Endothelial cell (in vitro differentiated cells): ENCODE data around the gene DCP2. TPM values are rescaled to one million over a fixed set of nuclear protein-coding genes. Genes with fewer than 3 reads are reported as not detected.

Source experiments
- DNase-seq: peaks from one replicate; pipeline ENCODE4 v3.0.0; 2021; ENCODE audit warnings: low spot score
- H3K27ac Mint-ChIP-seq: one replicate; pipeline ENCODE4 v1.8.0; 2021; ENCODE audit warnings: mixed read lengths, inconsistent platforms; ENCODE audit not compliant: unreplicated experiment
- H3K27me3 Mint-ChIP-seq: one replicate; pipeline ENCODE4 v1.8.0; 2021; ENCODE audit warnings: mild to moderate bottlenecking, moderate library complexity, mixed read lengths, inconsistent platforms; ENCODE audit not compliant: unreplicated experiment
- H3K36me3 Mint-ChIP-seq: one replicate; pipeline ENCODE4 v1.8.0; 2021; ENCODE audit warnings: mild to moderate bottlenecking, low read depth, mixed read lengths, inconsistent platforms; ENCODE audit not compliant: unreplicated experiment
- H3K4me1 Mint-ChIP-seq: one replicate; pipeline ENCODE4 v1.8.0; 2021; ENCODE audit warnings: mild to moderate bottlenecking, mixed read lengths, inconsistent platforms; ENCODE audit not compliant: unreplicated experiment
- H3K4me3 Mint-ChIP-seq: one replicate; pipeline ENCODE4 v1.8.0; 2021; ENCODE audit warnings: mild to moderate bottlenecking, mixed read lengths, inconsistent platforms; ENCODE audit not compliant: unreplicated experiment
- H3K9me3 Mint-ChIP-seq: one replicate; pipeline ENCODE4 v1.8.0; 2021; ENCODE audit warnings: mixed read lengths, inconsistent platforms; ENCODE audit not compliant: unreplicated experiment
- total RNA-seq: library from RNA; stranded (reverse); fragmentation: NEBNext Ultra II Directional; extraction: Animal tissue kit (Norgen Biotek cat#: 25700); gene quantifications from one replicate; pipeline ENCODE4 v1.2.1, GENCODE V29; 2021; ENCODE audit not compliant: unreplicated experiment
- TF ChIP-seq, protein P1 (sequence below): fragments of 200-600 bp; sonication (generic); IDR thresholded peaks from one replicate; pipeline ENCODE4 v1.5.0; 2021; ENCODE audit warnings: antibody characterized with exemption; ENCODE audit not compliant: unreplicated experiment

The DCP2 gene
- total RNA-seq, 1 donor from 2014 or later = 75.6 TPM

GRCh38 chr5:112940670-112941069, 35.9 kb upstream of the DCP2 start:
- Mint-ChIP-seq H3K36me3 (no peaks in the 10 kb centered on the region), H3K4me1 (no peaks in the 10 kb centered on the region), H3K9me3 (no peaks in the 10 kb centered on the region), H3K27ac (no peak overlapping the region), H3K4me3 (no peak overlapping the region), H3K27me3 (no peaks in the 10 kb centered on the region)
- TF ChIP-seq, protein P1, sequence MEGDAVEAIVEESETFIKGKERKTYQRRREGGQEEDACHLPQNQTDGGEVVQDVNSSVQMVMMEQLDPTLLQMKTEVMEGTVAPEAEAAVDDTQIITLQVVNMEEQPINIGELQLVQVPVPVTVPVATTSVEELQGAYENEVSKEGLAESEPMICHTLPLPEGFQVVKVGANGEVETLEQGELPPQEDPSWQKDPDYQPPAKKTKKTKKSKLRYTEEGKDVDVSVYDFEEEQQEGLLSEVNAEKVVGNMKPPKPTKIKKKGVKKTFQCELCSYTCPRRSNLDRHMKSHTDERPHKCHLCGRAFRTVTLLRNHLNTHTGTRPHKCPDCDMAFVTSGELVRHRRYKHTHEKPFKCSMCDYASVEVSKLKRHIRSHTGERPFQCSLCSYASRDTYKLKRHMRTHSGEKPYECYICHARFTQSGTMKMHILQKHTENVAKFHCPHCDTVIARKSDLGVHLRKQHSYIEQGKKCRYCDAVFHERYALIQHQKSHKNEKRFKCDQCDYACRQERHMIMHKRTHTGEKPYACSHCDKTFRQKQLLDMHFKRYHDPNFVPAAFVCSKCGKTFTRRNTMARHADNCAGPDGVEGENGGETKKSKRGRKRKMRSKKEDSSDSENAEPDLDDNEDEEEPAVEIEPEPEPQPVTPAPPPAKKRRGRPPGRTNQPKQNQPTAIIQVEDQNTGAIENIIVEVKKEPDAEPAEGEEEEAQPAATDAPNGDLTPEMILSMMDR = no peak
- no peak for DNase-seq

DNA sequence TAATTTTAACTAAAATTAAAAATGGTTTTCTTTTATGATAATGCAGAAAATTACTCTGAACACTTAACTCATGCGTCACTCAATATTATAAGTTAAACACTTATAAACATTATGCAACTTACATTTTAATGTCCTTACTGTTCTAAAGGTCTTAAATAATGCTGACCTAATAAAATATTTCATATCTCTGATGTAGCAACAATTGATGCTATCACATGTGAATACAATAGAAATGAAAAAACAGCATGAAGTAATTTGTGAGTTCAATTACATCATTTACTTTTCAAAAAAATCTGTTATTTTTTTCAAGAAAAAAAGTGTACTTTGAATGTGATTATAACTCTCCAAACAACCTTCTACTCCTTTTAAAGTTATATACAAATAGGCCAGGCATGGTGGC, 28.1 kb upstream of the DCP2 start:
- H3K27me3 Mint-ChIP-seq = no peaks in the 10 kb centered on the region
- H3K4me3 Mint-ChIP-seq = no peak overlapping the region
- TF ChIP-seq, protein P1 = no peak
- H3K9me3 Mint-ChIP-seq = peaks cover 3% of the 10 kb centered on the region
- no peak overlapping the region for H3K27ac Mint-ChIP-seq
- H3K36me3 Mint-ChIP-seq = peaks cover 2% of the 10 kb centered on the region
- no peak for DNase-seq
- no peaks in the 10 kb centered on the region for H3K4me1 Mint-ChIP-seq

DNA sequence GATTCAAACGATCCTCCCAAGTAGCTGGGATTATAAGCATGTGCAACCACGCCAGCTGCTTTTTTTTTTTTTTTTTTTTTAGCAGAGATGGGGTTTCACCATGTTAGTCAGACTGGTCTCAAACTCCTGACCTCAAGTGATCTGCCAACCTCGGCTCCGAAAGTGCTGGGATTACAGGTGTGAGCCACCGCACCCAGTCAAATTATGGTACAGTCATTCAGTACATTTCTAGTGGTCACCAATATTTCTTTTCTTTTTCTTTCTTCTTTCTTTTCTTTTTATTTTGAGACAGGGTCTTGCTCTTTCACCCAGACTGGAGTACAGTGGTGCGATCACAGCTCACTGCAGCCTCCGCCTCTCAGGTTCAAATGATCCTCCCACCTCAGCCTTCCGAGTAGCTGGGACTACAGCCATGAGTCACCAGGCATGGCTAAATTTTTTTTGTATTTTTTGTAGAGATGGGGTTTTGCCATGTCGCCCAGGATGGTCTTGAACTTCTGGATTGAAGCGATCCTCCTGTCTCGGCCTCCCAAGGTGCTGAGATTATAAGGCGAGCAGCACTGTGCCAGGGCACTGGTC, 25.4 kb upstream of the DCP2 start:
- peaks cover 6% of the 10 kb centered on the region for H3K36me3 Mint-ChIP-seq
- peaks cover 5% of the 10 kb centered on the region for H3K9me3 Mint-ChIP-seq
- H3K27me3 Mint-ChIP-seq = no peaks in the 10 kb centered on the region
- TF ChIP-seq, protein P1 = no peak
- DNase-seq = no peak
- H3K4me1 Mint-ChIP-seq = no peaks in the 10 kb centered on the region
- no peak overlapping the region for H3K4me3 Mint-ChIP-seq
- H3K27ac Mint-ChIP-seq = no peak overlapping the region

GRCh38 chr5:112956606-112957005, 20.0 kb upstream of the DCP2 start:
- Mint-ChIP-seq H3K27ac (no peak overlapping the region), H3K9me3 (peaks cover 5% of the 10 kb centered on the region), H3K4me1 (peaks cover 13% of the 10 kb centered on the region), H3K27me3 (peaks cover 1% of the 10 kb centered on the region), H3K4me3 (no peak overlapping the region), H3K36me3 (peaks cover 6% of the 10 kb centered on the region)
- TF ChIP-seq, protein P1 = no peak
- DNase-seq = no peak

GRCh38 chr5:112957036-112957808, 19.4 kb upstream of the DCP2 start:
- Mint-ChIP-seq H3K36me3 (peaks cover 6% of the 10 kb centered on the region), H3K4me1 (peaks cover 13% of the 10 kb centered on the region)
- TF ChIP-seq, protein P1 = no peak

More at GRCh38 chr5:112957036-112957808, 19.4 kb upstream of the DCP2 start:
- Mint-ChIP-seq H3K27ac (no peak overlapping the region), H3K27me3 (peaks cover 1% of the 10 kb centered on the region), H3K4me3 (no peak overlapping the region), H3K9me3 (peaks cover 5% of the 10 kb centered on the region)
- no peak for DNase-seq
